GM12878 (cell line): ENCODE data around the gene ZBTB14. TPM values are rescaled to one million over a fixed set of nuclear protein-coding genes. Genes with fewer than 3 reads are reported as not detected.

ENCODE experiments used
- ATAC-seq: fragments of 200-7000 bp; cut with Tn5 transposase; 3 replicates; pipeline ENCODE4 v1.9.1; 2020; ENCODE audit warnings: mild to moderate bottlenecking, moderate library complexity
- BruUV-seq: library from RNA; stranded (reverse); fragments of 400-500 nt; replicated peaks from 2 replicates; lab custom pipeline; 2021; lab: Mats Ljungman, UMichigan
- CTCF ChIA-PET: fragments of 300-600 bp; sonication (Branson Sonifier 250); formaldehyde crosslinking; extraction: SDS; loops from one replicate; lab custom pipeline; 2021; ENCODE audit warnings: inconsistent platforms; lab: Yijun Ruan, JAX
- POLR2A ChIA-PET: fragments of 350-600 bp; formaldehyde crosslinking; extraction: SDS; loops from one replicate; lab custom pipeline; 2021; ENCODE audit warnings: inconsistent platforms; lab: Charles Lee
- RAD21 ChIA-PET: fragments of 300-600 bp; sonication (Branson Sonifier 250); formaldehyde crosslinking; loops from one replicate; lab custom pipeline; 2023; ENCODE audit warnings: antibody characterized with exemption; ENCODE audit not compliant: unreplicated experiment; lab: Charles Lee
- SMC1A ChIA-PET: fragments of 300-600 bp; sonication (Branson Sonifier 250); formaldehyde crosslinking; loops from one replicate; lab custom pipeline; 2023; ENCODE audit not compliant: unreplicated experiment, uncharacterized antibody; lab: Charles Lee
- DNase-seq: peaks from one replicate; pipeline ENCODE4 v3.0.0-alpha.2; 2011; ENCODE audit warnings: low read depth, low spot score
- FAIRE-seq: peaks from 3 replicates; lab custom pipeline; 2011; peaks lifted over from hg19 to GRCh38; lab: Jason Lieb, UNC
- H2AFZ ChIP-seq: 2 replicates; pipeline ENCODE4 v1.6.0; 2011; ENCODE audit warnings: low read depth, low read length, control low read depth; ENCODE audit not compliant: control insufficient read depth
- H3K27ac ChIP-seq: 2 replicates; pipeline ENCODE4 v1.5.1; 2011; ENCODE audit warnings: control low read depth; ENCODE audit not compliant: control insufficient read depth, insufficient read depth
- H3K27me3 ChIP-seq, 2 experiments: replicated peaks in 1 of 2; 2 replicates each; pipeline versions ENCODE4 v1.6.0 to v1.6.1; 2011; ENCODE audit warnings: low read length in 1 of 2; ENCODE audit not compliant: control insufficient read depth in 2 of 2, insufficient read depth in 2 of 2
- H3K36me3 ChIP-seq, 2 experiments: 2 replicates each; pipeline ENCODE4 v1.5.1; 2011; ENCODE audit warnings: low read length in 1 of 2; ENCODE audit not compliant: control insufficient read depth in 2 of 2, insufficient read depth in 2 of 2
- H3K4me1 ChIP-seq: 2 replicates; pipeline ENCODE4 v1.6.1; 2011; ENCODE audit warnings: mild to moderate bottlenecking, low read length, moderate library complexity, mixed read lengths; ENCODE audit not compliant: control insufficient read depth, insufficient read depth
- H3K4me2 ChIP-seq: 2 replicates; pipeline ENCODE4 v1.6.0; 2011; ENCODE audit warnings: control low read depth; ENCODE audit not compliant: control insufficient read depth, insufficient read depth
- H3K4me3 ChIP-seq: fragments of 200-600 bp; sonication (generic); 2 replicates; pipeline ENCODE4 v1.5.1; 2016
- H3K79me2 ChIP-seq: 2 replicates; pipeline ENCODE4 v1.6.0; 2011; ENCODE audit warnings: low read length; ENCODE audit not compliant: control insufficient read depth, insufficient read depth
- H3K9ac ChIP-seq: 2 replicates; pipeline ENCODE4 v1.8.0; 2011; ENCODE audit warnings: low read length, control low read depth, mixed read lengths; ENCODE audit not compliant: control insufficient read depth, insufficient read depth
- H3K9me3 ChIP-seq: replicated peaks from 3 replicates; pipeline ENCODE4 v1.5.1; 2011; ENCODE audit warnings: mild to moderate bottlenecking, low read length; ENCODE audit not compliant: control insufficient read depth, insufficient read depth
- H4K20me1 ChIP-seq: 2 replicates; pipeline ENCODE4 v1.6.0; 2011; ENCODE audit not compliant: control insufficient read depth, insufficient read depth
- BMI1 ChIP-seq: fragments of 450-650 bp; IDR thresholded peaks from 2 replicates; pipeline ENCODE4 v1.6.1; 2016; ENCODE audit warnings: mild to moderate bottlenecking, moderate library complexity, borderline replicate concordance
- CHD1 ChIP-seq: IDR thresholded peaks from 2 replicates; pipeline ENCODE4 v1.6.1; 2012; ENCODE audit warnings: low read depth, low read length, improper control_type of control experiment
- CREB1 ChIP-seq: IDR thresholded peaks from 2 replicates; pipeline ENCODE4 v1.6.1; 2012; ENCODE audit warnings: low read depth, mild to moderate bottlenecking, inconsistent platforms
- GATAD2B ChIP-seq: fragments of 450-650 bp; conservative IDR thresholded peaks from 2 replicates; pipeline ENCODE4 v1.6.1; 2017; ENCODE audit warnings: low read depth, mild to moderate bottlenecking, moderate library complexity
- IKZF1 ChIP-seq: fragments of 450-650 bp; conservative IDR thresholded peaks from 2 replicates; pipeline ENCODE4 v1.6.1; 2017; ENCODE audit warnings: antibody characterized with exemption, mild to moderate bottlenecking
- NFYB ChIP-seq: IDR thresholded peaks from 2 replicates; pipeline ENCODE4 v1.6.1; 2011; ENCODE audit warnings: low read depth, mild to moderate bottlenecking, low read length, improper control_type of control experiment, moderate library complexity; ENCODE audit not compliant: insufficient read depth
- NRF1 ChIP-seq: conservative IDR thresholded peaks from 2 replicates; pipeline ENCODE4 v1.6.1; 2011; ENCODE audit warnings: mild to moderate bottlenecking, low read depth, low read length, improper control_type of control experiment
- PAX5 ChIP-seq: IDR thresholded peaks from 2 replicates; pipeline ENCODE4 v1.6.1; 2011; ENCODE audit warnings: low read depth, low read length, borderline replicate concordance
- PML ChIP-seq: IDR thresholded peaks from 2 replicates; pipeline ENCODE4 v1.6.1; 2012; ENCODE audit warnings: low read length, inconsistent platforms
- POLR2A ChIP-seq: IDR thresholded peaks from 2 replicates; pipeline ENCODE4 v1.6.1; 2011; ENCODE audit warnings: low read depth, mild to moderate bottlenecking, low read length
- POLR2AphosphoS2 ChIP-seq: IDR thresholded peaks from 2 replicates; pipeline ENCODE4 v1.6.1; 2011; ENCODE audit warnings: low read depth, mild to moderate bottlenecking, low read length, improper control_type of control experiment, moderate library complexity
- POLR2AphosphoS5 ChIP-seq: IDR thresholded peaks from 2 replicates; pipeline ENCODE4 v1.6.1; 2011; ENCODE audit warnings: mild to moderate bottlenecking, low read length, inconsistent platforms
- RB1 ChIP-seq: fragments of 450-650 bp; formaldehyde crosslinking; IDR thresholded peaks from 2 replicates; pipeline ENCODE4 v1.6.1; 2017; ENCODE audit warnings: mild to moderate bottlenecking, borderline replicate concordance
- SIN3A ChIP-seq: IDR thresholded peaks from 2 replicates; pipeline ENCODE4 v1.6.1; 2012; ENCODE audit warnings: low read depth, low read length, improper control_type of control experiment
- SMARCA5 ChIP-seq: fragments of 450-650 bp; IDR thresholded peaks from 2 replicates; pipeline ENCODE4 v1.6.1; 2017; ENCODE audit warnings: mild to moderate bottlenecking
- SP1 ChIP-seq: IDR thresholded peaks from one replicate; pipeline ENCODE4 v1.6.1; 2011; ENCODE audit warnings: low read depth, low read length
- SUZ12 ChIP-seq: fragments of 200-600 bp; sonication (generic); IDR thresholded peaks from one replicate; pipeline ENCODE4 v1.6.1; 2018; ENCODE audit warnings: antibody characterized with exemption, mild to moderate bottlenecking; ENCODE audit not compliant: unreplicated experiment
- TAF1 ChIP-seq: IDR thresholded peaks from 2 replicates; pipeline ENCODE4 v1.6.1; 2011; ENCODE audit warnings: mild to moderate bottlenecking, low read depth, low read length, borderline replicate concordance
- TCF3 ChIP-seq: IDR thresholded peaks from 2 replicates; pipeline ENCODE4 v1.6.1; 2012; ENCODE audit warnings: low read depth, mild to moderate bottlenecking, low read length, borderline replicate concordance; ENCODE audit not compliant: insufficient read depth
- YBX1 ChIP-seq: fragments of 450-650 bp; IDR thresholded peaks from 2 replicates; pipeline ENCODE4 v1.6.1; 2016; ENCODE audit warnings: antibody characterized with exemption
- YY1 ChIP-seq: IDR thresholded peaks from 2 replicates; pipeline ENCODE4 v1.6.1; 2011; ENCODE audit warnings: low read depth, mild to moderate bottlenecking, low read length
- ZNF207 ChIP-seq: fragments of 450-650 bp; IDR thresholded peaks from 2 replicates; pipeline ENCODE4 v1.6.1; 2014; ENCODE audit warnings: antibody characterized with exemption, mild to moderate bottlenecking, borderline replicate concordance
- ZNF24 ChIP-seq: fragments of 450-650 bp; IDR thresholded peaks from 2 replicates; pipeline ENCODE4 v1.6.1; 2017; ENCODE audit warnings: antibody characterized with exemption, mild to moderate bottlenecking
- WGBS: methylation state at CpG from one replicate; pipeline ENCODE4 v1.1.6; 2016; ENCODE audit warnings: low lambda C conversion rate; ENCODE audit not compliant: insufficient replicate concordance, insufficient coverage; ENCODE audit errors: missing lambda C conversion rate; 5-methylcytosine and 5-hydroxymethylcytosine counted together
- in situ Hi-C: fragments of 300-500 bp; cut with MboI; formaldehyde crosslinking; loops from 9 replicates; pipeline ENCODE4 v1.14.3; 2018; ENCODE audit warnings: mixed read lengths
- intact Hi-C: fragments of 100-400 bp; cut with micrococcal nuclease; formaldehyde crosslinking; loops from one replicate; pipeline ENCODE4 v1.14.2; 2022; ENCODE audit not compliant: unreplicated experiment
- polyA plus RNA-seq, 11 experiments: library from polyadenylated mRNA; depleted of rRNA in 4 of 11; unstranded in 6 of 11; stranded (reverse) in 5 of 11; fragments of >200 nt; fragmentation: Nextera tagmentation in 4 of 11; fragmentation: Illumina TruSeq in 1 of 11; extraction: Ambion mirVana in 4 of 11; extraction: Trizol in 1 of 11; gene quantifications; 1 replicate in 1 of 11; 2 replicates in 10 of 11; pipeline versions ENCODE4 v1.2.1 to v1.2.3, GENCODE V29; 2011 to 2016; ENCODE audit warnings: inconsistent platforms in 2 of 11, missing spikeins in 2 of 11, low read depth in 1 of 11
- total RNA-seq, 4 experiments: library from RNA; depleted of rRNA in 3 of 4; stranded (reverse); fragments of >200 nt in 3 of 4; fragmentation: Illumina TruSeq in 1 of 4; extraction: Trizol in 1 of 4; gene quantifications; 2 replicates each; pipeline versions ENCODE4 v1.2.1 to v1.2.3, GENCODE V29; 2013 to 2021
- TF ChIP-seq, protein P1 (sequence below): IDR thresholded peaks from 2 replicates; pipeline ENCODE4 v1.6.1; 2012; ENCODE audit warnings: low read length, inconsistent platforms

Gene ZBTB14
- total and polyA plus RNA-seq, 10 of the 15 experiments (the other 5 are each of a cell fraction or from before 2014, with no cell fraction given): 4.4 to 21.2 (median 11.1) TPM

DNA sequence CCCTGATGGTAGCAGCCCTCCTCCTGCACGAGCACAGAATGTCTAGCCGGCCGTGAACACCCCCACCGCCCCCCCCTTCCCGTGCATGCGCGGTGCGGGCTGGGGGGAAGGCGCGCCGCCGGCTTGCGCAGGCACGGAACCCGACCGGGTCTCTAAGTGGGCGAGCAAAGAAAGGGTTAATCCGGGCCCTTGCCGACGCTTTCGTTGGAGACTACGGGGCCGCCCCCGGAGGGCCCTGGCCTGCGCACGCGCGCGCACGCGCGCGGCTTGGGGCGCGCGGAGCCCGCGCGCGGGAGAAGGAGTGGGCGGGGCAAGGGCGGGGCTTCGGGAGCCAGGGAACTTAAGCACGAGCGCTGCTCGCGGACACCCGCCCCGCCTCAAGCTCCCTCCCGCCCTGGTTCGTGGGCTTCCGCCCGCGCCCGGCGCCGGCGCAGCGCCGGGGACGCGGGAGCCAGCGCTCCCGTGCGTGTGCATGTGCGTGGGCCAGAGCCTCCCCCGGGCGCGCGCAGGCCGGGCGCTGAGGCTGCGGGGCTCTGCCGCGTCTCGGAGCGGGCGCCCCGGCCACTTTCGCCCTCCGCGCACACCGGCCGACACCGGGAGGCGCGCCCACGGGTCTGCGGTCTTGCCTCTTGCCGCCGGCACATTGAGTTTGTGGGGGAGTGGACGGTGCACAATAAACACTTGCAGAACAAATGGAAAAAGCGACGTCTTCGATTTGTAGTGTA, 617 bp upstream of the ZBTB14 start:
- H3K9me3 ChIP-seq: no peaks in the 10 kb centered on the region
- DNase-seq (peak; percentile 62), FAIRE-seq (no peak), ATAC-seq (peak; percentile 83)
- CTCF ChIA-PET: interaction anchor here (1.2 kb wide), 1 partner anchor 58 kb away, joined by 9 read pairs; no protein-coding TSS in a partner anchor
- WGBS: under 1% methylated on average over 90 of the region's 95 CpGs
- intact Hi-C loops: loop anchor here (1.0 kb wide), 1 partner anchor 59 kb away; no protein-coding TSS in a partner anchor
- H4K20me1 ChIP-seq: no peaks in the 10 kb centered on the region
- peaks cover 0 to 1% of the 10 kb centered on the region in 2 experiments; a peak in 2 of 4 replicates for H3K27me3 ChIP-seq
- H3K79me2 ChIP-seq: peaks cover 9% of the 10 kb centered on the region
- no TSS peak for BruUV-seq
- H3K27ac ChIP-seq: peak overlapping the region; percentile 84
- in situ Hi-C loops: no loop called here
- H3K9ac ChIP-seq: peak overlapping the region; percentile 82
- H3K36me3 ChIP-seq: peaks cover 0 to 2% of the 10 kb centered on the region in 2 experiments; a peak in 2 of 4 replicates
- peak overlapping the region; percentile 94 for H2AFZ ChIP-seq
- peak overlapping the region; percentile 80 for H3K4me3 ChIP-seq
- H3K4me1 ChIP-seq: peaks cover 5% of the 10 kb centered on the region; the same call in 1 of the 2 replicates
- H3K4me2 ChIP-seq: peak overlapping the region; percentile 98
- RAD21 ChIA-PET: interaction anchor here (0.6 to 4.7 kb wide), 5 partner anchors 9 to 145 kb away, joined by 3 to 33 read pairs (median 4); no protein-coding TSS in a partner anchor
- POLR2A ChIA-PET: interaction anchor here (1.0 to 4.9 kb wide), 2 partner anchors 19 to 59 kb away, joined by 4 to 51 read pairs; no protein-coding TSS in a partner anchor
- SMC1A ChIA-PET: interaction anchor here (1.0 to 1.7 kb wide), 2 partner anchors 17 to 59 kb away, joined by 3 to 6 read pairs; no protein-coding TSS in a partner anchor
- TF ChIP-seq SP1: peak; percentile 37
- peak; percentile 56 for TF ChIP-seq CREB1
- 0 out of 2 replicates have a peak, but pooled peaks have one; percentile 66 for TF ChIP-seq POLR2AphosphoS5
- TF ChIP-seq YBX1: no peak
- TF ChIP-seq POLR2AphosphoS2: 0 out of 2 replicates have a peak, but pooled peaks have one; percentile 46
- no peak for TF ChIP-seq SUZ12
- TF ChIP-seq ZNF207: peak; percentile 60; the same call in 1 of the 2 replicates
- TF ChIP-seq, protein P1, sequence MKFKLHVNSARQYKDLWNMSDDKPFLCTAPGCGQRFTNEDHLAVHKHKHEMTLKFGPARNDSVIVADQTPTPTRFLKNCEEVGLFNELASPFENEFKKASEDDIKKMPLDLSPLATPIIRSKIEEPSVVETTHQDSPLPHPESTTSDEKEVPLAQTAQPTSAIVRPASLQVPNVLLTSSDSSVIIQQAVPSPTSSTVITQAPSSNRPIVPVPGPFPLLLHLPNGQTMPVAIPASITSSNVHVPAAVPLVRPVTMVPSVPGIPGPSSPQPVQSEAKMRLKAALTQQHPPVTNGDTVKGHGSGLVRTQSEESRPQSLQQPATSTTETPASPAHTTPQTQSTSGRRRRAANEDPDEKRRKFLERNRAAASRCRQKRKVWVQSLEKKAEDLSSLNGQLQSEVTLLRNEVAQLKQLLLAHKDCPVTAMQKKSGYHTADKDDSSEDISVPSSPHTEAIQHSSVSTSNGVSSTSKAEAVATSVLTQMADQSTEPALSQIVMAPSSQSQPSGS: no peak
- TF ChIP-seq PML: peak; percentile 50; the same call in 1 of the 2 replicates
- TF ChIP-seq CHD1: no peak
- TF ChIP-seq IKZF1: peak; percentile 80
- peak; percentile 31; the same call in 1 of the 2 replicates for TF ChIP-seq NFYB
- TF ChIP-seq PAX5: peak; percentile 65; the same call in 1 of the 2 replicates
- 0 out of 2 replicates have a peak, but pooled peaks have one; percentile 75 for TF ChIP-seq GATAD2B
- TF ChIP-seq SIN3A: 0 out of 2 replicates have a peak, but pooled peaks have one; percentile 9
- TF ChIP-seq BMI1: no peak
- peak; percentile 40; the same call in 1 of the 2 replicates for TF ChIP-seq TAF1
- no peak for TF ChIP-seq ZNF24
- no peak for TF ChIP-seq TCF3
- TF ChIP-seq POLR2A: peak; percentile 79
- TF ChIP-seq SMARCA5: 0 out of 2 replicates have a peak, but pooled peaks have one; percentile 27
- peak; percentile 58; the same call in 1 of the 2 replicates for TF ChIP-seq RB1
- peak; percentile 42; the same call in 1 of the 2 replicates for TF ChIP-seq YY1
- TF ChIP-seq NRF1: peak; percentile 75
